GM18502 (cell line): Measurements from ENCODE around the gene SLC1A6.
"Not testable (repeated sequence)": the region's sequence is repeated elsewhere in the genome, so short reads cannot be mapped to it uniquely, and the experiment has no call there.

Source experiments
- ATAC-seq: cut with Tn5 transposase; IDR thresholded peaks from one replicate; pipeline ENCODE4 v1.9.1; 2021; ENCODE audit warnings: mild to moderate bottlenecking; ENCODE audit not compliant: unreplicated experiment, poor library complexity

SLC1A6 gene

DNA sequence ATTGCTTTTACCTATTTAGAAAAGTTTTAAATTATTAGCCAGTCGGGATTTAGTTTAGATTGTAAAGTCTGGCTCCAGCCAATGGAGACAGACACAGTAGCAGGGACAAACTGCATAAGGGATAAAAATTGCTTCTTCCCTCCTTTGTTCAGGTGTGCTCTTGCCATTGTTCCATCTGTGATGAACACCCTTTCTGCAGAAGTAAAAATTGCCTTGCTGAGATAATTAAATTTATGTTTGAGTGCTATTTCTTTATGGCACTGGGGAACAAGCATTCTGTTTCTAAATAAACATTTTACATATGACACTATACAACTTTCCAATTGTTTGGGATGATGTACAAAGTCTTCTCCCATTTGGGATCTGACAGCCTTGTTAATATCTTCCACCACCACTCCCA, 20.4 kb downstream of the SLC1A6 start:
- no peak for ATAC-seq

DNA sequence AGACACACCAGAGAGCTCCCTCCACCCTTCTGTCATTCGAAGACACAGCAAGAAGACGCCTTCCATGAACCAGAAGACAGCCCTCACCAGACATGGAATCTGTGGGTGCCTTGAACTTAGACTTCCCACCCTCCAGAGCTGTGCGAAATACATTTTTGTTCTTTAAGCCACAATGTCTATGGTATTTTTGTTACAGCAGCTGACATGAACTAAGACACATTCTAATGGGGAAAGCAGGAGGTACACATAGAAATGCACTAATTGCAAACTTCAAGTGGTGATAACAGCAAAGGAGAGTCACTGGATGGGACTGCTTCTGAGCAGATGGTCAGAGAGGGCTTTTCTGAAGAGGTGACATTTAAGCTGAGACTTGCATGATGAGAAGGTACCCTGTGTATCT, 22.2 kb downstream of the SLC1A6 start:
- ATAC-seq: no peak

DNA sequence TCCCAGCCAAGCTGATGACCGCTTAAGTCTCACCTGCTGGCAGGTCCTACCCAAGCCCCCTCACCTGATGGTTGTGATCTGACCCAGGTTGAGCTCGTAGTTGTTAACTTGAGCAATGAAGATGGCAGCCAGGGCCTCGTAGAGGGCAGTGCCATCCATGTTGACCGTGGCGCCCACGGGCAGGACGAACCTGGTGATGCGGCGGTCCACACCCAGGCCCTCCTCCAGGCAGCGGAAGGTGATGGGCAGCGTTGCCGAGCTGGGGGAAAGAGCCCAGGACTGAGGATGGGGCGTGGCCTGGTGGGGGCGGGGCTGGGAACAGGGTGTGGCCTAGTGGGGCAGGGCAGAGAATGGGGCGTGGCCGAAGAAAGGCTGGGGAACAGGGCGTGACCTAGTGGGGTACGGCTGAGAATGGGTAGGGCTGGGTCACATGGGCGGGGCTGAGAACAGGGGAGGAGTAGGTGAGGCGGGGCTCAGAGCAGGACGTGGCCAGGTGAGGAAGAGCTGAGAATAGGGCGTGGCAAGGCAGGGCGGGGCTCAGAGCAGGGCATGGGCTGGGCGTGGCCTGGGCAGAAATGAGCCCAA, 25.5 kb downstream of the SLC1A6 start:
- ATAC-seq: no peak

DNA sequence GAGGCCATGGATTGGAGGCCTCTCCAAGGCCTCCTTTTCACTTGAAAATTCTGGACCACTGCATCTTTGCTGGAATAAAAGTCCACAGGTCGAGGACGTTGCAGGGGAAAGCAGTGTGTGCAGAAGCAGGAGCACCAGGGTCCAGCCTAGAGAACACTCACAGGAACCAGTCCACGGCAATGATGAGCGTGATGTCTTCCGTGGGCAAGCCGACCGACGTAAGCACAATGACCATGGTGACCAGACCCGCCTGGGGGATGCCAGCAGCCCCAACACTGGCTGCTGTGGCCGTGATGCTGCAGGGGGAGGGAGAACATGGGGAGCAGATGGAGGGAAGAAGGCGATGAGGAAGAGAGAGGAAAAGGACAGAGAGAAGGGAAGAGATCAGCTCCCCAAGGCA, 26.9 kb downstream of the SLC1A6 start:
- no peak for ATAC-seq

DNA sequence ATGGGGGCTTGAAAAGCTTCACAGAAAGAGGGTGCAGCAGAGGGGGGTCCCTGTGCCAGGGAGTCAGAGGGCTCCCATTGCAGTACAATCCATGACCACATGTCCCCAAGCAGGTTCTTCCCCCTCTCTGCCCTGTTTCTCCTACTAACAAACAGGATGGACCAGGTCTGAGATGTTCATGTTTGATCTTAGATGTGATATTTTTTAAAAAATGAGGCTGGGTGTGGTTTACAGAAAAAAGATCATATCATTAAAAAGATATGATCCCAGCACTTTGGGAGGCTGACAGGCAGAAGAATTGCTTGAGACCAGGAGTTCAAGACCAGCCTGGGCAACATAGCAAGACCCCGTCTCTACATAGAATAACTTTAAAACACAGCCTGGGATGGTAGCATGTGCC, 29.2 kb downstream of the SLC1A6 start:
- ATAC-seq: no peak

DNA sequence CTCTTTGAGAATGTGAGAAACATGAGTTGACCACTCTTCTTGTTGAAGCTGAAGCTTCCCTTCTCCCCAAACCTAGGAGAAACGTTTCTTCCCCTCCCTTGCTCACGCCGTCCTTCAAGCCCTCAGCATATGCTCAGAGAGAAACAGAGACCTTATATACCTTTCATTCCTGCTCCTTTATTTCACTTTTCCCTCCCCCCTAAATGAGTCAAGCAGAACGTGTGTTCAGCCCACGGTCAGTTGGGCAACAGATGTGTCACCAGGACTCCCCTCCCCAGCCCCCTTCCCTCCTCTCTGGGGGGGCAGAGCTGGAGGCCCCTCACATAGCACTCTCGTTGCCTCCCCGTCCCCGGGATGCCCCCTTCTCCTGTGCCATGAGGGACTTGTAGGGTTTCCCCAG, 29.8 kb downstream of the SLC1A6 start:
- no peak for ATAC-seq

DNA sequence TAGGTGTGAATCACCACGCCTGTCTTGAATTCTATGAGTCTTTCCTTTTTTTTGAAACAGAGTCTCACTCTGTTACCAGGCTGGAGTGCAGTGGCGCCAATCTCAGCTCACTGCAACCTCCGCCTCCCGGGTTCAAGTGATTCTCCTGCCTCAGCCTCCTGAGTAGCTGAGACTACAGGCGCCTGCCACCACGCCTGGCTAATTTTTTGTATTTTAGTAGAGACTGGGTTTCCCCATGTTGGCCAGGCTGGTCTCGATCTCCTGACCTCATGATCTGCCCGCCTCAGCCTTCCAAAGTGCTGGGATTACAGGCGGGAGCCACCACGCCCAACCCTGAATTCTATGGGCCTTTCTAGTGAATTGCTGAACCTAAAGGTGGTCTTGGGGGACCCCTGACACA, 30.3 kb downstream of the SLC1A6 start:
- ATAC-seq: not testable (repeated sequence)

DNA sequence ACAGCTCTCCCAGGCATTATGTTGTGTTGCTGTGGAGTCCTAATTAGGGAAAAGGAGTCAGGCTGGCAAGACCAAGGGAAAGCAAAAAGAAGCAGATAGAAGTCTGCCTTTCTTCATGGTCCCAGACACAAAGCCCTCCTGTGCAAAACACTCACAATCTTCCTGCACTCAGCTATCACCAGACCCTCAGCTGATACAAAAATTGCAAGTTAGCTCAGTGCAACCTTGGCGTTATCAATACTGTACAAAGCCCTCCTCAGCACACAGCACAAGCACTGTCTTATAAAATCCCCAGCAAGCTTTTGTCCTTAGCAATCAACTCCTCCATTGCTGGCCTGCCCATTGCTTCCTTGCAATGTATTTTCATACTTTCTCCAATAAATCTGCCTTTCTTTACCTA, 35.2 kb downstream of the SLC1A6 start:
- no peak for ATAC-seq

DNA sequence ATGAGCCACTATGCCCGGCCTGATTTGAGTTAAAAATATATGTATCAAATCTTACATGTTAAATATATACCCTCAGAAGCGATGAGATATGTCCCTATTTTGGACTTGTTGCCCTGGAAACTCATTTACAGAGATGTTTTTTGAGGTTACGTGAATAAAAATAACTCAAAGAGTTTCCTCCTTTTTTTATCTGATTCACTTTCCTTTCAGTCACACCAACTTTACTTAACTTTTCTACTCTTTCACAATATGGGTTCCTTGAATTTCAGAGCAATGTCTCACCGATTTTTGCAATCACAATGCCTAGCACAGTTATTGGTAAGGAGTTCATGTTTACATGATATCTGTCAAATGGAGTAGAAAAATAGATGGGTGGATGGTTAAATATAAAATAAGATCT, 36.1 kb downstream of the SLC1A6 start:
- ATAC-seq: no peak

DNA sequence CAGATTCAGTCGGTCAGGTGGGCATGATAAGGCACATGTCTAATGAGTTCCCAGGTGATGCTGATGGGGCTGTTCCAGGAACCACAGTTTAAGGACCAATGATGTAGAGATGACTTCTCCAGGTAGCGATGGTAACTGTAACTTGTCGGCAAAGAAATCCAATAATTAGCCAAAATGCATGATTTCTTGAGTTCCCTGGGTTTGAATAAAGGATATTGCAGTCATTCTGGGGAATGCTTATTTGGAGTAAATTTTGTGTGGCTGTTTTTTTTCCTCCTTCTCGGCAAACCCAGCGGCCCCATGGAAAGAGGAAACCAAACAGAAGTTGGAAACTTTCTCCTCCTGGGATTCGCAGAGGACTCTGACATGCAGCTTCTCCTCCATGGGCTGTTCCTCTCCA, 38.5 kb downstream of the SLC1A6 start, which contains the start of gene OR7C2:
OR7C2 (plus strand) TSS at position 301 of the 400 bp plus-strand sequence; CDS start at position 301, 0 bp downstream.
- ATAC-seq: no peak

DNA sequence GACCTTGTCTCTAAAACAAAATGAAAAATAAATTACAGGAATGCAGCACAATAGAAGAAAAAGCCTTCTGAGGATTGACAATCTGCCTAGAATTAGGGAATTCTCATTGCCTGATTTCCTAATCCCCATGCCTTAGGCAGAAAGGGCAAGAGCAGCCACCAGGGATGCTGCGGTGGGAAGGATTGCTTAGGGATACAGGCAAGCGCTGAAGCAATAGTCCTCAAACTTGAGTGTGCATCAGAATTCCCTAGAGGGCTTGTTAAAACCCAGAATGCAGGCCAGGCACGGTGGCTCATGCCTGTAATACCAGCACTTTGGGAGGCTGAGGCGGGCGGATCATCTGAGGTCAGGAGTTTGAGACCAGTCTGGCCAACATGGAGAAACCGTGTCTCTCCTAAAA, 39.4 kb downstream of the SLC1A6 start:
- no peak for ATAC-seq

DNA sequence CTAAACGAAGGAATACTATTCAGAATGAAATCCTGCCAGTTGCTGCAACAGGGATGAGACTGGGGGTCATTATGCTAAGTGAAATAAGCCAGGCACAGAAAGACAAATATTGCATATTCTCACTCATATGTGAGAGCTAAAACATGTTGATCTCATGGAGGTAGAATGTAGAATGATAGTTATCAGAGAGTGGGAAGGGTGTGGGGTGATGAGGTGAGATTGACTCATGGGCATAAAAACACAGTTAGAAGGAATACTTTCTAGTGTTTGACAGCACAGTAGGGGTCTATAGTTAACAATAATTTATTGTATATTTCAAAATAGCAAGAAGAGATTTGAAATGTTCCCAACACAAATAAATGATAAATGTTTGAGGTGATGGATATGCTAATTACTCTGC, 46.2 kb downstream of the SLC1A6 start:
- no peak for ATAC-seq

DNA sequence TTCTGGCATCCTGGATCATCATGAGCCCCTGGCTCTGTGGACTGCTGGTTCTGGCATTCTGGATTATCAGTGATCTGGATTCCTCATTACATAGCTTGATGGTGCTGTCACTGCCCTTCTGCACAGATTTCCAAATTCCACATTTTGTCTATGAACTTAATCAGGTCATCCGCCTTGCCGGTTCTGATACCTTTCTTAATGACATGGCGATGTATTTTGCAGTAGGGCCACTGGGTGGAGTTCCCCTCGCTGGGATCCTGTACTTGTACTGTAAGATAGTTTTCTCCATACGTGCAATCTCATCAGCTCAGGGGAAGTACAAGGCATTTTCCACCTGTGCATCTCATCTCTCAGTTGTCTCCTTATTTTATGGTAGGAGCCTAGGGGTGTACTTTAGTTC, 62.8 kb downstream of the SLC1A6 start:
- ATAC-seq: no peak

DNA sequence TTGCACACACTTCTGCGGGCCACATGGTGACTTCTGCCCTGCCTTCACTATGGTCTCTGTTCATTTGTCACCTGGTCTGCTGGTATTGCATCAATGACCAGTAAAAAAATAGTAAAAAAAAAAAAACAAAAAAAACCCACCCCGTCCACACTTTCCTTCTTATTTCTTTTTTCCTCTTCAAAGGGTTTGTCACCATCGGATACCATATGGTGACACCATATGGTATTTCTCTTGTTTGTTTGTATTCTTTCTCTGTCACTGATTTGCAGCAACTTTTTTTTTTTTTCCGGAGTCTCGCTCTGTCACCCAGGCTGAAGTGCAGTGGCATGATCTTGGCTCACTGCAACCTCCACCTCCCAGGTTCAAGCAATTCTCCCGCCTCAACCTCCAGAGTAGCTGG, 64.5 kb downstream of the SLC1A6 start:
- ATAC-seq: no peak

DNA sequence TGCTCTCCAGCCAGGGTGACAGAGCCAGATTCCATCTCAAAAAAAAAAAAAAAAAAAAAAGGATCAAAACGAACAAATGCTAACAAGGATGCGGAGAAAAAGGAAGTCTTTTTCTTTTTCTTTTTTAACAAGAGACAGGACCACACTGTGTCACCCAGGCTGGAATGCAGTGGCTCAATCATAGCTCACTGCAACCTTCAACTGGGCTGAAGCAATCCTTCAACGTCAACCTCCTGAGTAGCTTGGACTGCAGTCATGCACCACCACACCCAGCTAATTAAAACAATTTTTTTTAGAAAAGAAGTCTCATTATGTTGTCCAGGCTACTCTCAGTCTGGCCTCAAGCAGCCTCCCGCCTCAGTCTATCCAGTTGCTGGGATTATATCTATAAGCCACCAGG, 73.0 kb downstream of the SLC1A6 start:
- ATAC-seq: no peak

DNA sequence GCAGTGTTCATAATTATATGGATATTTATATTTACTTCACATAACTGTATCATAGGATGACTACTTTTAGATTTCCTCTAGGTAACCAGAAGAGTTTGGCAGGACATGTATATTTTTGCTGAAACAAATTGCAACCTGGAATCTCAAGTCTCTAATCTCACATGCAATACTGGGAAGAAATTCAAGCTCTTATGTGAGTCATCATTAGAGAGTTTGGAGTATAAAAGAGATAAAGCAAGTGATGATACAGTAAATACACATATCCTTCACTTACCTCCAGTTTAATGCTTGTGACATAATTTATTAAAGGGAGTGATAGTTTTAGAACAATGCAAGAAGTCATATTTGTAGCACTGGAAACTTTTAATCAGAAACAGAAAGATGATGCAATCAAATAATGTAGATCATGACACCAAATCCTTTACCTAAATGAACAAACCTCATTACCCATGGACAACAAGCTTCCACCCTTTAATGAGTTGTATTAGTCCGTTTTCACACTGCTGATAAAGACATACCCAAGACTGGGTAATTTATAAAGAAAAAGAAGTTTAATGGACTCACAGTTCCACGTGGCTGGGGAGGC, 77.9 kb downstream of the SLC1A6 start:
- ATAC-seq: no peak
